ENCODE data around the gene SUSD4. TPM values are rescaled to one million over a fixed set of nuclear protein-coding genes. Genes with fewer than 3 reads are reported as not detected.

SUSD4 gene
- total and polyA plus RNA-seq, 8 donors, result 2.0 to 29.2 (median 25.0) TPM

DNA sequence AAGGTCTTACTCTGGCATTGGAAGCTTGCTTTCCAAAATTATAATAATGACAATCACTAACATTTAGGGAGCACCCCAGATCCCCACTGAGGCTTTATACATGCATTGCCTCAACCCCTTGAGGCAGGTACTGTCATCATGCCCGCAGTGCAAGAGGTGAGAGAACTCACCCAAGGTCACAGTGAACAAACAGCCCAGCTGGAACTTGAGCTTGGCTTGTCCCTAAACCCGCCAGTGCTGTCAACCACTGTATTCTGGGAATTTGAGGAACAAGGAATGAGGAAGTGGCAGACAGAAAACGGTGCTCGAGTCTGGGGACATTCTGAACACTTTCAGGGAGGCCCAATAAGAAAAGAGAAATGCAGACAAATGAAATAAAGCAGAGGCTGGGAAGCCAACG, 186.3 kb downstream of the SUSD4 start:
- H3K4me3 ChIP-seq, result no peak overlapping the region
- TF ChIP-seq, protein P1, sequence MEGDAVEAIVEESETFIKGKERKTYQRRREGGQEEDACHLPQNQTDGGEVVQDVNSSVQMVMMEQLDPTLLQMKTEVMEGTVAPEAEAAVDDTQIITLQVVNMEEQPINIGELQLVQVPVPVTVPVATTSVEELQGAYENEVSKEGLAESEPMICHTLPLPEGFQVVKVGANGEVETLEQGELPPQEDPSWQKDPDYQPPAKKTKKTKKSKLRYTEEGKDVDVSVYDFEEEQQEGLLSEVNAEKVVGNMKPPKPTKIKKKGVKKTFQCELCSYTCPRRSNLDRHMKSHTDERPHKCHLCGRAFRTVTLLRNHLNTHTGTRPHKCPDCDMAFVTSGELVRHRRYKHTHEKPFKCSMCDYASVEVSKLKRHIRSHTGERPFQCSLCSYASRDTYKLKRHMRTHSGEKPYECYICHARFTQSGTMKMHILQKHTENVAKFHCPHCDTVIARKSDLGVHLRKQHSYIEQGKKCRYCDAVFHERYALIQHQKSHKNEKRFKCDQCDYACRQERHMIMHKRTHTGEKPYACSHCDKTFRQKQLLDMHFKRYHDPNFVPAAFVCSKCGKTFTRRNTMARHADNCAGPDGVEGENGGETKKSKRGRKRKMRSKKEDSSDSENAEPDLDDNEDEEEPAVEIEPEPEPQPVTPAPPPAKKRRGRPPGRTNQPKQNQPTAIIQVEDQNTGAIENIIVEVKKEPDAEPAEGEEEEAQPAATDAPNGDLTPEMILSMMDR (IDR thresholded peaks at IDR 0.05), result no peak
- ATAC-seq (peak; percentile 59), DNase-seq (peak in 2 of 4 donors; percentile 47 to 81)
- no peaks in the 10 kb centered on the region for H3K27me3 ChIP-seq
- intact Hi-C loops (cut with DNase I), result no loop called here
- H3K9me3 ChIP-seq, result no peaks in the 10 kb centered on the region
- H3K36me3 ChIP-seq, result no peaks in the 10 kb centered on the region
- peak overlapping the region; percentile 51 to 85 for H3K27ac ChIP-seq
- H3K4me1 ChIP-seq, result peaks cover 17 to 66% of the 10 kb centered on the region in 2 donors

DNA sequence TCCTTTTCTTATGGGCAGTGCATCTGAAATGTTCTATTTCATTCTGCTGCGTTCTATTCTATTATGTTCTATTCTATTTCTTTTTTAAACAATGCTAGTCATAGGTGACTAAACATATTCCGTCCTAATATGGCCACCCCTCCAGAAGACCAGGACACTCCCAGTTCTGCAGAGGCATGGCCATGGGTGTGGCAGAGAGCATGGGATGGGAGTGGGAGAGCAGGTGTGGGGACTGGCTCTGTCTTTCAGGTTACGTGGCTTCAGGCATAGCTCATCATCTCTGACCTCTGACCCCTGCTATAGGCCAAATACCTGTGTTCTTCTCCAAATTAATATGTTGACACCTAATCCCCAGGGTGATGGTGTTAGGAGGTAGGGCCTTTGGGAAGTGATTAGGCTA, 187.5 kb downstream of the SUSD4 start:
- DNase-seq (no peak), ATAC-seq (no peak)
- H3K36me3 ChIP-seq, result no peaks in the 10 kb centered on the region
- intact Hi-C loops (cut with DNase I), result no loop called here
- no peaks in the 10 kb centered on the region for H3K9me3 ChIP-seq
- H3K4me3 ChIP-seq, result no peak overlapping the region
- TF ChIP-seq, protein P1 (IDR thresholded peaks at IDR 0.05), result no peak
- H3K27me3 ChIP-seq, result no peaks in the 10 kb centered on the region
- peaks cover 17 to 63% of the 10 kb centered on the region in 2 donors for H3K4me1 ChIP-seq
- peak overlapping the region; percentile 51 to 85 for H3K27ac ChIP-seq

DNA sequence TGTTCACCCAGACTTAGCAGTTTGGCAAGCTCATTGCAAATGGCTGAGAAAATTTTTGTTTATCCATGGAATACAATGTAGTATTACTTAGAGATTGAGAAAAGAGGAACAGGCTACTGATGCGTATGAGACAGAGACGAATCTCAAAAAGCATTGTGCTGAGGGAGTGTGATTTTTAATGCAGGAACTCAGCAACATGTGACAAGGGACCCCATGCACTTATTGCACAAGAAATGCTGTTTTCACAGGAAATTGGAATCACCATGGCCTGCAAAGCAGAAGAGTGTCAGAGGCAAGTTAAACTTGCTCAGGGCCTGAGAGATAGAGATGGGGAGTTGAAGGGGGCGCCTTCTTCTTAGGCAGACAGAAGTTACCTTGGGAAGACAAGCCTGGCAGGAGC, 188.3 kb downstream of the SUSD4 start:
- TF ChIP-seq, protein P1 (IDR thresholded peaks at IDR 0.05), result no peak
- Histone ChIP-seq H3K27ac (peak overlapping the region; percentile 51 to 85), H3K4me3 (no peak overlapping the region), H3K36me3 (no peaks in the 10 kb centered on the region), H3K4me1 (peaks cover 12 to 55% of the 10 kb centered on the region in 2 donors), H3K27me3 (no peaks in the 10 kb centered on the region), H3K9me3 (no peaks in the 10 kb centered on the region)
- peak in 1 of 4 donors; percentile 33 for DNase-seq
- peak; percentile 68 for ATAC-seq
- intact Hi-C loops (cut with DNase I), result no loop called here

DNA sequence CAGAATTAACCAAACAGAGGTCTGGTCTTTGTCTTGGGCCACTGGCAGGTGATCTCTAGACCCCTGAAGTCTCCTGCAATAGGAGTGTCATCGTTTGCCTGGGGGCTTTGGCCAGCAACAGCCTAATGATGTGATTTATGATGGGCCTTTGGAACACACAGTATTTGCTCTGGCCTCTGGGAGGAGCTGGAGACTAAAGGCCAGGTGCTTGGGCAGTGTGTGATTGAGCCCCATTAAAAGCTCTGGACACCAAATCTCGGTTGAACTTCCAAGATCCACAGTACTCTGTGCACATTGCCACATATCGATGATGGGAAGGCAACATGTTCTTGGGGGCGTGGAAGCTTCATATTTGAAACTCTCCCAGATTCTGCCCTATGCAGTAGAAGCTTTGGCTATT, 188.9 kb downstream of the SUSD4 start:
- Histone ChIP-seq H3K4me1 (peaks cover 8 to 49% of the 10 kb centered on the region in 2 donors), H3K36me3 (no peaks in the 10 kb centered on the region), H3K27ac (peak overlapping the region in 1 of 2 donors; percentile 85), H3K27me3 (no peaks in the 10 kb centered on the region), H3K9me3 (no peaks in the 10 kb centered on the region), H3K4me3 (no peak overlapping the region)
- ATAC-seq (peak; percentile 64), DNase-seq (no peak)
- intact Hi-C loops (cut with DNase I), result no loop called here
- TF ChIP-seq, protein P1 (IDR thresholded peaks at IDR 0.05), result no peak

Other genes starting within 250 kb of the SUSD4 start
- 10 to 100 TPM; 14.7 to 27.6 TPM for gene TLR5, start 220.9 kb downstream of the SUSD4 start, total RNA-seq
- gene TLR5, start 220.9 kb downstream of the SUSD4 start, polyA plus RNA-seq (ENCODE audit: insufficient read length in 6 of 6), result 10 to 100 TPM in 5 of 6 donors, 1 to 10 TPM in 1; 9.8 to 11.3 (median 10.4) TPM
- gene CCDC185, start 29.2 kb upstream of the SUSD4 start, total RNA-seq, result not detected
- under 1 TPM in 2 of 6 donors, not detected in 4; 0.11 to 0.13 TPM for gene CCDC185, start 29.2 kb upstream of the SUSD4 start, polyA plus RNA-seq (ENCODE audit: insufficient read length in 6 of 6)

Measured in left lung (tissue), 10 donors.